NCI-H2227 (cell line): ENCODE data around the gene EIF4ENIF1.
"Not testable (repeated sequence)": the region's sequence is repeated elsewhere in the genome, so short reads cannot be mapped to it uniquely, and the experiment has no call there.

Source experiments
- DNase-seq: peaks from one replicate; lab custom pipeline; 2025; ENCODE audit not compliant: unreplicated experiment; lab: John Stamatoyannopoulos, UW

The EIF4ENIF1 gene

DNA sequence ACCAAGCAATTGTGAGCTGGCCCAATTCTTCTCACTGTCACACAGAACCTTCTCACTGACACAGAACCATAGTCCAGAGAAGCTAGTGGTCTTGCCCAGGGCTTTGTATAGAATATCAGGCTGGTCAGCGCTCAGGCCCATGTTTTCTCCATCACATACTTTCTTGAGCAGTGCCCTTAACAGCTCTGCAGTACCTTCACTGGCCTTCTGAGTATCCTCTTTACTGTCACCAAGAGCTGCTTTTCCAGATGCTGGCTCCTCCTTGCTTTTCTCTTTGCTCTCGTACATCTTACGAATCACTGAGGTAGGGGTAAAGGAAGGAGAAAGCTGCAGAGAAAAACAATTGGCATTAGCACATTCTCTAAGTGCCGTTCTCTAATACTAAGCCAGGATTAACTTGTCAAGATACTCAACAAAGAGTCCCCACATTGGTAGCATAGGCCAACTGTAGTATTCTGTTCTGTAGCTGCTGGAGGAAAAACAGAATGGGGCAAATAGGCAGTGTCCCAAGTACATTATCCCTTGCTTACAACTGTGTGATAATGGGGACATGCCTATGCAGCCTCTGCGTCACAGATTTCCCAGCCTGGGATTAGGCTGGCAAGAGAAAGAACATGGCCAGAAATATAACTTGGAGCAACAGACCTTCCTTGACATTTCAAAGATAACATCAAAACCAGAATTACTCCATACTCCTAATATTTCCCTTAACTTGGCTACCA, 46.7 kb downstream of the EIF4ENIF1 start:
- no peak for DNase-seq

DNA sequence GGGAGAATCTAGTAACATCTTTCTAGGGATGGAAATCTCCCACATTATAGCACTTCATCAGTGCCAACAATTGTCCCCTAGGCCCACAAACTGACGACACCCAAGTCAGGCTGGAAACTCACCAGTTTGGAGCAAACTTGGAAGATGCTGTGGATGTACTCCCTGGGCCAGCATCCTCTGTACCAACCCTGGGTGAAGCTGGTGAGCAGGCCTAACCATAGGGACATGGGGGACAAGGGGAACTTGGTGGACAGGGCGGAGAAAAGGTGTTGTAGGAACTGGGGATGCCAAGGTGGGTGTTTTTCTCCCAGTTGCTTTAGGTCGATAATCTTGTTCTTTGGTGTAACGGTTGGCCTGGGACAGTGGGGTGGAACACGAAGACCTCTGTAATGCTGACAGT, 48.0 kb downstream of the EIF4ENIF1 start:
- DNase-seq: no peak

DNA sequence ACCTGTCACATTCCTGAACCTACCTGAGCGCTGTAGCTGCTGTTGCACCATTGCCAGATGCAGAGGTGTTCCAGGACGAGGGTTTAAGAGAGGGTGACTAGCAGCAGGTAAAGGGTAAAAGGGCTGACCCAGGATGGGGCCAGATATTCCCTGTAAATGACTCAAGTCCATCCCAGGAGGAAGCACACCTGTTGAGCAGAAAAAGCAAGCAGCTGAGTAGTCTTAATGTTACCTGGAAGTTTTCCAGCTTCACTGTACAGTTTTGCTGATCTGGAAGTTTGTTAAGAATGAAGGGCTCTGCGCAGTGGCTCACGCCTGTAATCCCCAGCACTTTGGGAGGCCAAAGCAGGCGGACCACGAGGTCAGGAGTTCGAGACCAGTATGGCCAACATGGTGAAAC, 49.0 kb downstream of the EIF4ENIF1 start:
- no peak for DNase-seq

DNA sequence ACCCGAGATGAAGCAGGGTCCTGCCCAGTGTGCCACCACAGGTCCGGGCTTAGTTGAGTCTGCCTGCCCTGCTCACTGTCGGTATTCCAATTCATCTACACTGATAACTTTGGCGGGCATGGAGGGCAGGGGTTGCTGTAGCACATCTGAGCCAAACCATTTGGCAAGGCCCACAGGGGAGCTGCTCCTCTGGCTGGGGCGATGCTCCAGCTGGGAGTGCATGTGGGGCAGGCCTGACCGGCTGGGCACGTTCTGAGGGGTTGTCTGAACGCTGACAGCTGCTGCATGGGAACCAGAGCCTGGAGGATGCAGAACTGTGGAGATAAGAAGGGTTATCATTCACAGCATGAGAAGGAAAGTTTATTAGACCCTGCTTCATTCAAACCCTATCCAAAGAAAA, 49.8 kb downstream of the EIF4ENIF1 start:
- no peak for DNase-seq

DNA sequence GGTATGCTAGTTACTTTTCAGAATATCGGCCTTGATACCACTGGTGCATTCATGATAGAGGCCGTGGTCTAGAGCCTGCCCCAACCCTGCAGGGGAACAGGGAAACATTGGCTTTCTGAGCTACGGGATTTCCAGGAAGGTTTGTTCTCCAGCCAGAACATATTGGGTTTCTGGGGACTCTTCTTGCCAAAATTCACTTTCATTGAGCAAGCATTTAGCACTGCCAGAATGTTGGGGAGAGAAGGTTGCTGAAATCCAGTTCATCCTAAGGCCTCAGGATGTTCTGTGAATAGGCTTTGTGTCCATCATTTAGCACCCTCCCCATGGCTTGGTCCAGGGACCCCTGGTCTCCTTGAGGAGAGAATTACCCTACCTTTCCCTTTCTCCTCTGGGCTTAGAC, 53.5 kb downstream of the EIF4ENIF1 start:
- no peak for DNase-seq

DNA sequence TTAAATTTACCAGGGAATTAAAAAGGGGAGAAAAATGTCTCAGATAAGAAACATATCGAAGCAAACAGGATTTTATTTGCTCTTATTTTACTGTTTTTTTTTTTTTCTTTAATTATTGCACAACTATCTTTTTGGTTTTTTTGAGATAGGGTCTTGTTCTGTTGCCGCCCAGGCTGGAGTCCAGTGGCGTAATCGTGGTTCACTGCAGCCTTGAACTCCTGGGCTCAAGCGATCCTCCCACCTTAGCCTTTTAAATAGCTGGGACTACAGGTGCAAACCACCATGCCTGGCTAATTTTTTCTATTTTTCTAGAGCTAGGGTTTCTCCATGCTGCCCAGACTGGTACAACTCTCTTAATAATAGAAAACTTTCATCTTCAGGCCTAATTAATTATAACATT, 57.7 kb downstream of the EIF4ENIF1 start:
- no peak for DNase-seq

DNA sequence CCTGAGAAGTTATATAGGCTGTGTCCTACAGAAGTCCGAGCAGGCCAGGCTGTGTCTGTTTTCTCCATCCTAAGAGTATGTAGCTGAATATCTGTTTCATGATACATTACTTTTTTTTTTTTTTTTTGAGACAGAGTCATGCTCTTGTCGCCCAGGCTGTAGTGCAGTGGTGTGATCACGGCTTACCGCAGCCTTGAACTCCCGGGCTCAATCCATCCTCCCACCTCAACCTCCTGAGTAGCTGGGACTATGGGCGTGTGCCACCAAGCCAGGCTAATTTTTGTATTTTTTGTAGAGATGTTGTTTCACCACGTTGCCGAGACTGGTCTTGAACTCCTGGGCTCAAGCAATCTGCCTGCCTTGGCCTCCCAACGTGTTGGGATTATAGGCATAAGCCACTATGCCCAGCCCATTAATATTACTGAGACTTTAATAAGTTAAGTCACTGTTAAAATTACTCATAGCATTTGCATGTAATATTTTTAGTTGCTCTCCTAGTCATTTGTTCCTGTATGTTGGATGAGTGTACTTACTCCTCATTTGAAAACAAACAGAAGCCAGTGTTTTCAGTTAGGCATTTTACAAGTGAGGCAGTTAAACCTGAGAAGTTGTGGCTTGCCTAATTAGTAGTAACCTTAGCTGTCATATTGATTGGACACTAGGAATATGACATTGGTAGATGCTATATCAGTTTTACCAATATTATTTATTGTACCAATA, 64.2 kb downstream of the EIF4ENIF1 start:
- DNase-seq: no peak

DNA sequence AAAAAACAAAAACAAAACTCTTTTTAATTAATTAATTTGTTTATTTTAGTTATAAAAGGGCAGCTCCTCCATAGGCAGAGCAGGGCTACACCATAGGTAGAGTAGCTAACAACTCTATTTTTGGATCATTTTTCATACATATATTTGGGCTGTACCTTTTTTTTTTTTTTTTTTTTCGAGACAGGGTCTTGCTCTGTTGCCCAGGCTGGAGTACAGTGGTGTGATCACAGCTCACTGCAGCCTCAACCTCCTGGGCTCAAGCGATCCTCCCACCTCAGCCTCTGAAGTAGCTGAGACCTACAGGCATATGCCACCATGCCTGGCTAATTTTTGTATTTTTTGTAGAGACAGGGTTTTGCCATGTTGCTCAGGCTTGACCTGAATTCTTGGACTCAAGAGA, 87.3 kb downstream of the EIF4ENIF1 start:
- not testable (repeated sequence) for DNase-seq

DNA sequence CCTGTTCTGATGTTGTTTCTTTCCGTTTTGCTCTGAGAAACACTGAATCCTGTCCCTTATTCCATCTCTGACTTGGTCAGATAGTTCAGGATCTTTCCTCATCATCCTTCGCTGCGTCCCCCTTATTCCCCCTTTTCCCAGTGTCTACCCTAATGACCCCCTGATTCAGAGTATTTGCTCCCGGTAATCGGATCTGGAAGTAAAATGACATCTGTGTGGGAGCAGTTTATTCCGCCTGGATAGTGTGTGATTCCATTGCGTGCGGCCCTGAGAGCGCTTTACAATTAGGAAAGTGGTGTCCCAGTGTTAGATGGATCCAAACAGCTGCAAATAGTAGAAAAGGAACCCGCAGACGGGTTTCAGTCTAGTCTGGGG, 89.6 kb downstream of the EIF4ENIF1 start:
- DNase-seq: no peak

DNA sequence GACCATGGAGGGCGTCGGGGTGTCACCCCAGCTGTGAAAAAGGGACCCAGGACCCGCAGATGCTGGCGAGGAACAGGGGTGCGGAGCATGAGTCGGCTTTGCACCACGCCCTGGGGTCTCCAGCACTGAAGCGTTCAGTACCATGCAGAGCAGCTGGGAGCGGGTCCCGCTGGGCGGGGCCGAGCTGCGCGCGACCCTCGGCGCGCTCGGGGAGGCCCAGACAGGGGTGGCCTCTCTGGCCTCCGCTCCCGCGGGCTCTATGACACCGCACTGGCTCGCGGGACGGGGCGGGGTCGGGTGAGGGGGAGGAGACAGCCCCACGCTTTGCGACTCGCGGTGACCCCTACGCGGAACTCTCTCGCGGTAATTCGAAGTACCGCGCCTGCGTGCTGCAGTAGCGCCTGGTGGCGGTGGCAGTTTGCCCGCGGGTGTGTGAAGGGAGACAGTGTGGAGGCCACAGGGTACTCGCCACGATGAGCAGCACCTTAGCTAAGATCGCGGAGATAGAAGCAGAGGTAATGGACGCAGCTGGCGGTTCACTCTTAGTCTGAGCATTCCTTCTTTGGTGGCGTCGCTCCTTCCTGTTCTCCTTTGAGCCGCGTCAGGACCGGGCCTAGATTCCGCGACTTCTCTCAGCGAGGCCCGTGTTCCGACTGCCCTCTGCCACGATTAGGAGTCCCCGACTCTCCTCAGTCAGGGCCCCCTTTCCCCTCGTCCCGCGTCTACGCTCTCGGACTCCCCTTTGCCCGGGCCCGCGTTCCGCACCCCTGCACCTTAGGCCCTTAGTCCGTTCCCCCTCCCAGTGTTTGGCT, 90.2 kb downstream of the EIF4ENIF1 start, which contains the start of gene DRG1:
DRG1 (plus strand) TSS at position 394 of the 812 bp plus-strand sequence; CDS start at position 474, 80 bp downstream.
- DNase-seq: peak; percentile 96

DNA sequence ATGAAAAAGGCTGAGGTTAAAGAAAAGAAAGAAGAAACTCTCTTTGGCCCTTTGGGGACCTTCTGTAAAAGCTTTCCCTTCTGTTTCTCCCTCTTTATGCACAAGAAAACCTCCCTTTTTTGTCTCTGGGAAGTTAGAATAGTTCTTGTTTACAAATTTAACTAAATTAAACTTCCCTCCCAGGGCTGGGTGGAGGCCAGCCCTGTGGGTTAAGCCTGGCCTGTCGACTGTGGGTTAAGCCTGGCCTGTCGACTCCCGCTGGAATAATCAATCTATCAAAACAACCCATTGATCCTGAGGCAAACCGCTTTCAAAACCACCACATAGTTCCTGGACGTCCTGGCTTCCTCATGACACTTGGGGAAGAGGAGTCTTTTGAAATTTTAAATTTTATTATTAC, 91.4 kb downstream of the EIF4ENIF1 start:
- DNase-seq: no peak

DNA sequence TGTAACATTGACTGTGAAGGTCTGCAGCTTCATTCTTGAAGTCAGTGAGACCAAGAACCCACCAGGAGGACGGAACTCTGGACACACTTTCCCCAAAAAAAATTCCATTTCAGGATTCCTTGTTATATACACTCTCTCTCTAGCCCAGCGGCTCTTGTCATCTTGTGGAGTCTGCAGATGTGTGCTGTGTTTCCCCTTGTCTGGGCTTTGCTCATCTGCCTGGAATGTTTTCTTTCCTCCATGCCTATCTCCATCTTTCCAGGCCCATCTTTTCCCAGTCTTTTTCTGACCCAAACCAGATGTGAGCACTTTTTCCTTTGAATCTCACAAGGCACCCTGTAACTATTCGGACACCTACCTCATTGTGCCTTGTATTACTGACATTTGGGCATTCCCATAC, 95.3 kb downstream of the EIF4ENIF1 start:
- DNase-seq: no peak

DNA sequence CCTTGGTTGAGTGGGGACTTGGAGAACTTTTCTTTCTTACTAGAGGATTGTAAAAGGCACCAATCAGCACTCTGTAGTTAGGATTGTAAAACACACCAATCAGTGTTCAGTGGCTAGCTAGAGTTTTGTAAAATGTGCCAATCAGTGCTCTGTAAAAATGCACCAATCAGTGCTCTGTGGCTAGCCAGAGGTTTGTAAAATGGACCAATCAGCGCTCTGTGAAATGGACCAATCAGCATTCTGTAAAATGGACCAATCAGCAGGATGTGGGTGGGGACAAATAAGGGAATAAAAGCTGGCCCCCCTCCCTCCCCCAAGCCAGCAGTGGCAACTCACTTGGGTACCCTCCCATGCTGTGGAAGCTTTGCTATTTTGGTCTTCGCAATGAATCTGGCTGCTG, 95.7 kb downstream of the EIF4ENIF1 start:
- DNase-seq: no peak
